GM23248 (cell line): Measurements from ENCODE around the gene RYR3.

Source experiments
- EZH2 ChIP-seq: fragments of 200-600 bp; sonication (generic); IDR thresholded peaks from 2 replicates; pipeline ENCODE4 v1.6.1; 2018; ENCODE audit warnings: antibody characterized with exemption, mild to moderate bottlenecking; ENCODE audit not compliant: insufficient read depth, poor library complexity, severe bottlenecking
- EZH2phosphoT487 ChIP-seq: fragments of 200-600 bp; sonication (generic); IDR thresholded peaks from 2 replicates; pipeline ENCODE4 v1.6.1; 2018; ENCODE audit warnings: antibody characterized with exemption, moderate library complexity, mild to moderate bottlenecking, low read depth; ENCODE audit not compliant: insufficient read depth

DNA sequence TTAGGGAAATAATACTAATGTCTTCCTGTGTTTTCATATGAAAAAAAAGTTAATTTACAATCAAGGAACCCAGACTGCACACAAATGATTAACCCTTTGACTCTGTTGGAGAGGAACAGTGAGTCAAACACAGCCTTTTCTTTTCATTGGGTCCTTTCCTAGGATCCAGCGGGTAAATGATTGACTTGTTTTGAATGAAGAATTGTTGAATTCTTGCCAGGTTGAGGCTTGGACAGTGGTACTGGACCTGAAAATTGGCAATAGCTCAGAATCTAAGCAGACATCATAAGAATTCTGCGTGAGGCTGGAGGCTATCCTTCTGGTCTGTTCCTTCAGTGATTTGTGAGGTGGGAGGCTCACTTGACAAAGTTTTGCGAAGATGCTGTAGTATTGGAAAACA, 143.0 kb downstream of the RYR3 start:
- no peak for TF ChIP-seq EZH2
- TF ChIP-seq EZH2phosphoT487: no peak
